Neuronal stem cell (in vitro differentiated cells): Measurements from ENCODE around the gene PTCD3.

Experiments used
- DNase-seq: peaks from one replicate; pipeline ENCODE4 v3.0.0-alpha.2; 2013; ENCODE audit warnings: low spot score
- H2AFZ ChIP-seq: one replicate; pipeline ENCODE4 v1.6.1; 2013; ENCODE audit warnings: mild to moderate bottlenecking, low read length, inconsistent platforms
- H2AK5ac ChIP-seq: 2 replicates; pipeline ENCODE4 v1.6.1; 2013; ENCODE audit warnings: low read depth, mild to moderate bottlenecking, inconsistent platforms, low read length, moderate library complexity, mixed read lengths
- H2BK120ac ChIP-seq: 2 replicates; pipeline ENCODE4 v1.6.1; 2013; ENCODE audit warnings: low read depth, mild to moderate bottlenecking, inconsistent platforms, low read length, moderate library complexity, mixed read lengths
- H2BK12ac ChIP-seq: one replicate; pipeline ENCODE4 v1.6.1; 2013; ENCODE audit warnings: low read length, inconsistent platforms
- H2BK15ac ChIP-seq: 2 replicates; pipeline ENCODE4 v1.6.1; 2013; ENCODE audit warnings: mild to moderate bottlenecking, low read length, inconsistent platforms, mixed read lengths
- H2BK5ac ChIP-seq: one replicate; pipeline ENCODE4 v1.6.1; 2013; ENCODE audit warnings: inconsistent platforms, mild to moderate bottlenecking, low read length, moderate library complexity
- H3K14ac ChIP-seq: one replicate; pipeline ENCODE4 v1.6.1; 2013; ENCODE audit warnings: low read length, inconsistent platforms
- H3K18ac ChIP-seq: 2 replicates; pipeline ENCODE4 v1.6.1; 2013; ENCODE audit warnings: low read length, inconsistent platforms
- H3K23ac ChIP-seq: 2 replicates; pipeline ENCODE4 v1.6.1; 2013; ENCODE audit warnings: low read depth, mild to moderate bottlenecking, mixed read lengths, low read length, inconsistent platforms; ENCODE audit not compliant: poor library complexity
- H3K27ac ChIP-seq: replicated peaks from 3 replicates; pipeline ENCODE4 v1.5.1; 2013; ENCODE audit warnings: low read length, inconsistent platforms
- H3K27me3 ChIP-seq, 3 experiments: 2 replicates each; pipeline ENCODE4 v1.6.1; 2013; ENCODE audit warnings: low read length in 3 of 3, mild to moderate bottlenecking in 2 of 3, inconsistent platforms in 1 of 3, low read depth in 1 of 3, mixed read lengths in 1 of 3, moderate library complexity in 1 of 3; ENCODE audit not compliant: control insufficient read depth in 3 of 3, insufficient read depth in 3 of 3
- H3K36me3 ChIP-seq, 2 donors: replicated peaks in 1 of 2; 2 replicates each; pipeline ENCODE4 v1.6.1; 2013; ENCODE audit warnings: low read length in 2 of 2; ENCODE audit not compliant: control insufficient read depth in 2 of 2, insufficient read depth in 2 of 2
- H3K4ac ChIP-seq: 2 replicates; pipeline ENCODE4 v1.6.1; 2013; ENCODE audit warnings: inconsistent platforms, mild to moderate bottlenecking, low read length, moderate library complexity
- H3K4me1 ChIP-seq, 2 donors: 1 replicate in 1 of 2; 2 replicates in 1 of 2; pipeline ENCODE4 v1.6.1; 2013; ENCODE audit warnings: low read length in 2 of 2, low read depth in 1 of 2; ENCODE audit not compliant: control insufficient read depth in 2 of 2, insufficient read depth in 1 of 2
- H3K4me2 ChIP-seq: one replicate; pipeline ENCODE4 v1.6.1; 2013; ENCODE audit warnings: mild to moderate bottlenecking, low read length, inconsistent platforms; ENCODE audit not compliant: insufficient read depth, poor library complexity, severe bottlenecking
- H3K4me3 ChIP-seq, 2 donors: 2 replicates each; pipeline ENCODE4 v1.5.1; 2013; ENCODE audit warnings: low read length in 2 of 2, mild to moderate bottlenecking in 2 of 2, inconsistent platforms in 1 of 2, moderate library complexity in 1 of 2
- H3K79me1 ChIP-seq: one replicate; pipeline ENCODE4 v1.6.1; 2013; ENCODE audit warnings: low read depth, mild to moderate bottlenecking, inconsistent platforms, low read length, moderate library complexity
- H3K9ac ChIP-seq: one replicate; pipeline ENCODE4 v1.6.1; 2013; ENCODE audit warnings: mild to moderate bottlenecking, low read depth, low read length, inconsistent platforms; ENCODE audit not compliant: poor library complexity
- H3K9me3 ChIP-seq, 2 donors: replicated peaks in 1 of 2; 2 replicates each; pipeline versions ENCODE3 to v1.6.1; 2013; ENCODE audit warnings: low read length in 2 of 2, mild to moderate bottlenecking in 2 of 2, inconsistent platforms in 1 of 2, low read depth in 1 of 2, mixed read lengths in 1 of 2, moderate library complexity in 1 of 2; ENCODE audit not compliant: control insufficient read depth in 2 of 2, insufficient read depth in 1 of 2
- H4K8ac ChIP-seq: one replicate; pipeline ENCODE4 v1.6.1; 2013; ENCODE audit warnings: low read depth, mild to moderate bottlenecking, inconsistent platforms, low read length, moderate library complexity
- H4K91ac ChIP-seq: one replicate; pipeline ENCODE4 v1.6.1; 2013; ENCODE audit warnings: low read length, low read depth, mild to moderate bottlenecking, inconsistent platforms; ENCODE audit not compliant: poor library complexity
- WGBS, 2 donors: extraction: QIAGEN DNeasy Blood & Tissue Kit; methylation state at CpG; one replicate each; pipeline ENCODE4 v1.1.7; 2013; ENCODE audit warnings: missing lambda C conversion rate in 2 of 2, mixed read lengths in 1 of 2; ENCODE audit not compliant: insufficient read length in 2 of 2, insufficient replicate concordance in 1 of 2; ENCODE audit errors: extremely low coverage in 2 of 2; 5-methylcytosine and 5-hydroxymethylcytosine counted together

PTCD3 gene

GRCh38 chr2:86158286-86158685 lies 52.3 kb downstream of the PTCD3 start:
- Histone ChIP-seq H3K18ac (no peak overlapping the region), H3K9ac (no peak overlapping the region), H2AK5ac (no peak overlapping the region), H4K91ac (no peak overlapping the region), H4K8ac (no peak overlapping the region), H2BK5ac (no peak overlapping the region), H3K27ac (no peak overlapping the region), H3K14ac (no peak overlapping the region), H3K4me3 (no peak overlapping the region), H3K79me1 (no peaks in the 10 kb centered on the region), H3K4me1 (no peaks in the 10 kb centered on the region), H3K9me3 (no peaks in the 10 kb centered on the region), H3K36me3 (peaks cover 20 to 89% of the 10 kb centered on the region in 2 donors), H3K27me3 (no peaks in the 10 kb centered on the region), H2BK15ac (no peak overlapping the region), H3K4ac (no peak overlapping the region), H2AFZ (no peak overlapping the region), H3K4me2 (no peak overlapping the region), H2BK120ac (no peak overlapping the region), H2BK12ac (no peak overlapping the region), H3K23ac (no peak overlapping the region)
- WGBS, 2 donors = no CpG with 5 or more reads among the region's 4 CpGs
- no peak for DNase-seq

DNA sequence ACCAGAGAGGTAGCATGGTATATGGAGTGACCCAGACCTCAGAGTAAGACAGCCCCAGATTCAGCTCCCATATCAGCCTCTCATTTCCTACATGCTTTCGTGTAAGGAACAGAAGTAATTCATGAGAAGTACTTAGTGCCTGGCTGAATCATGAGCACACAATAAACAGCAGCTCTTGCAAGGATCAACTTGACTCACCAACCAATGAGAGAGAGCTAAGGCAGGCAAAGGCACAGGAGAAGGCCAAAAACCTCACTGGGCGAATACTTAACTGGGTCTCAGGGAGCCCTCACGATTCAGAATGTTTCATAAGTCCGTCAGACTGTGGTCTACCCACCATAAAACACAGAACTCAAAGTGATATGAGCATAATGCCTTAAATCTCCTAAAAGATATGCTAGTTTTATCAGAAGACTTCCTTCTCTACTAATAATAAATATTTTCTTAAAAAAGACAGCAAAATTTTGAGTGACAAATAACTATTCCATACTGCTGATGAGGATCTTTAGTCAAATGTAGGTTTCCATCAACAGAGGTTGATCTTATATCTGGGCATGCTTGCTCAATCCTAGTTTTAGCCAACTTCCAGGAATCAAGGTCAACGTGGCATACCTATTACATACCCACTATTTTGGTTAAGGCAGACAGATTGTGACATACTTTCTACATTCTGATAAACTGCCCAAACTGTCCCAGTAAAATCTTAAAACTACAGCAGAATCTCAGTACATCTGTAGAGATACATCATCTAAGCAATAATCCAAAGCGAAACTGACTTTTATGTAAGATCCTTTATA lies 54.3 kb downstream of the PTCD3 start:
- no peak overlapping the region for H3K14ac ChIP-seq
- no peaks in the 10 kb centered on the region for H3K27me3 ChIP-seq
- no peak overlapping the region for H3K18ac ChIP-seq
- H3K4me2 ChIP-seq = no peak overlapping the region
- no peaks in the 10 kb centered on the region for H3K79me1 ChIP-seq
- DNase-seq = no peak
- no peak overlapping the region for H2BK12ac ChIP-seq
- H4K8ac ChIP-seq = no peak overlapping the region
- no CpG with 5 or more reads among the region's 6 CpGs for WGBS, 2 donors
- H2BK120ac ChIP-seq = no peak overlapping the region
- no peaks in the 10 kb centered on the region for H3K9me3 ChIP-seq
- no peak overlapping the region for H3K4ac ChIP-seq
- no peak overlapping the region for H3K27ac ChIP-seq
- no peak overlapping the region for H2BK15ac ChIP-seq
- no peaks in the 10 kb centered on the region for H3K4me1 ChIP-seq
- no peak overlapping the region for H3K23ac ChIP-seq
- no peak overlapping the region for H3K9ac ChIP-seq
- no peak overlapping the region for H3K4me3 ChIP-seq
- no peak overlapping the region for H2AFZ ChIP-seq
- H2BK5ac ChIP-seq = no peak overlapping the region
- H4K91ac ChIP-seq = no peak overlapping the region
- H3K36me3 ChIP-seq = peaks cover 19 to 95% of the 10 kb centered on the region in 2 donors
- no peak overlapping the region for H2AK5ac ChIP-seq

- Histone ChIP-seq H3K27me3 (no peaks in the 10 kb centered on the region), H4K8ac (no peak overlapping the region), H2BK120ac (no peak overlapping the region), H3K9me3 (no peaks in the 10 kb centered on the region), H2BK5ac (no peak overlapping the region), H2BK12ac (no peak overlapping the region), H3K4me2 (no peak overlapping the region), H3K9ac (no peak overlapping the region), H2AK5ac (no peak overlapping the region), H3K4ac (no peak overlapping the region), H4K91ac (no peak overlapping the region), H3K18ac (no peak overlapping the region), H2AFZ (no peak overlapping the region), H3K36me3 (peaks cover 7 to 92% of the 10 kb centered on the region in 2 donors), H3K14ac (no peak overlapping the region), H3K23ac (no peak overlapping the region), H3K4me1 (no peaks in the 10 kb centered on the region), H2BK15ac (no peak overlapping the region), H3K27ac (no peak overlapping the region), H3K4me3 (no peak overlapping the region), H3K79me1 (no peaks in the 10 kb centered on the region)
- WGBS, 2 donors = no CpG with 5 or more reads among the region's 4 CpGs
- no peak for DNase-seq
Observed at GRCh38 chr2:86170449-86170848, 64.4 kb downstream of the PTCD3 start.

DNA sequence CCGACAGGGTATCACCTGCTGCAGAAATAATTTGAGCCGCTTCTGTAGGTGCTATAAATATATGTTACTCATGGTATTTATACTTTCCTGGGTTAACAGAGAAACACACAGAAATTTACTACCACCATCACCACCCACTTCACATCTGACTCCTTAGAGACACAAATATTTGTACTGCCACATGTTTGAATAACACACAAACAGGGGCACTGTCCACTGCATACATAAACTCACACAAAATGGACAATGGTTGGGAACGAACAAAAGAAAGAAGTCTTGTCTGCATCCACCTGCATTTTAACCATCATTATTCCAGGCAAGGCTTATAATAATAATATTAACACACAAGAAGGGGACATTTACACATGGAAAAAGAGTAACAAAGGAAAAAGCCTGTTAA lies 65.3 kb downstream of the PTCD3 start:
- H4K8ac ChIP-seq = no peak overlapping the region
- H3K4me1 ChIP-seq = no peaks in the 10 kb centered on the region
- no peak overlapping the region for H3K14ac ChIP-seq
- no peaks in the 10 kb centered on the region for H3K9me3 ChIP-seq
- H4K91ac ChIP-seq = no peak overlapping the region
- H3K79me1 ChIP-seq = no peaks in the 10 kb centered on the region
- no peak overlapping the region for H3K4me3 ChIP-seq
- no peak overlapping the region for H3K27ac ChIP-seq
- no peak overlapping the region for H2AK5ac ChIP-seq
- no peak overlapping the region for H3K9ac ChIP-seq
- H3K36me3 ChIP-seq = peaks cover 7 to 92% of the 10 kb centered on the region in 2 donors
- no peak overlapping the region for H2BK5ac ChIP-seq
- H3K23ac ChIP-seq = no peak overlapping the region
- no CpG with 5 or more reads among the region's 3 CpGs for WGBS, 2 donors
- H3K27me3 ChIP-seq = no peaks in the 10 kb centered on the region
- no peak overlapping the region for H2BK120ac ChIP-seq
- H3K4ac ChIP-seq = no peak overlapping the region
- no peak overlapping the region for H3K4me2 ChIP-seq
- H2BK15ac ChIP-seq = no peak overlapping the region
- DNase-seq = no peak
- H2AFZ ChIP-seq = no peak overlapping the region
- no peak overlapping the region for H2BK12ac ChIP-seq
- H3K18ac ChIP-seq = no peak overlapping the region
